Aorta (tissue), 5 donors: Measurements from ENCODE around the gene FAM162B. TPM values are rescaled to one million over a fixed set of nuclear protein-coding genes. Genes with fewer than 3 reads are reported as not detected.
"Not testable (repeated sequence)": the region's sequence is repeated elsewhere in the genome, so short reads cannot be mapped to it uniquely, and the experiment has no call there.

Source experiments
- ATAC-seq: fragments of 200-7000 bp; cut with Tn5 transposase; one replicate; pipeline ENCODE4 v1.9.1; 2022; ENCODE audit warnings: moderate library complexity; ENCODE audit not compliant: low FRiP score
- DNase-seq, 2 donors: peaks; one replicate each; pipeline ENCODE4 v3.0.0-alpha.2; 2020
- H3K27ac ChIP-seq, 2 donors: one replicate each; pipeline ENCODE4 v1.5.1; 2013; ENCODE audit warnings: low read length in 2 of 2, mild to moderate bottlenecking in 2 of 2, moderate library complexity in 2 of 2, control low read depth in 1 of 2, inconsistent platforms in 1 of 2, low read depth in 1 of 2
- H3K27me3 ChIP-seq, 2 donors: one replicate each; pipeline ENCODE4 v1.6.1; 2013; ENCODE audit warnings: control low read depth in 1 of 2, low read length in 1 of 2, mild to moderate bottlenecking in 1 of 2, moderate library complexity in 1 of 2; ENCODE audit not compliant: insufficient read depth in 2 of 2, control insufficient read depth in 1 of 2
- H3K36me3 ChIP-seq, 2 donors: one replicate each; pipeline ENCODE4 v1.6.1; 2013; ENCODE audit warnings: control low read depth in 1 of 2, low read length in 1 of 2, mild to moderate bottlenecking in 1 of 2; ENCODE audit not compliant: insufficient read depth in 2 of 2, control insufficient read depth in 1 of 2
- H3K4me1 ChIP-seq, 2 donors: one replicate each; pipeline ENCODE4 v1.6.1; 2013; ENCODE audit warnings: low read length in 2 of 2, control low read depth in 1 of 2, mild to moderate bottlenecking in 1 of 2, moderate library complexity in 1 of 2; ENCODE audit not compliant: insufficient read depth in 2 of 2, control insufficient read depth in 1 of 2
- H3K4me3 ChIP-seq, 2 donors: one replicate each; pipeline ENCODE4 v1.5.1; 2013; ENCODE audit warnings: low read length in 2 of 2, control low read depth in 1 of 2, mild to moderate bottlenecking in 1 of 2
- H3K9me3 ChIP-seq: one replicate; pipeline ENCODE4 v1.6.1; 2013; ENCODE audit warnings: mild to moderate bottlenecking, low read length; ENCODE audit not compliant: control insufficient read depth
- WGBS, 2 donors: extraction: QIAGEN DNeasy Blood & Tissue Kit; methylation state at CpG; one replicate each; pipeline ENCODE4 v1.1.7; 2013; 5-methylcytosine and 5-hydroxymethylcytosine counted together
- intact Hi-C, 2 donors: fragments of 100-400 bp; cut with DNase I; formaldehyde crosslinking; loops; one replicate each; pipeline versions ENCODE4 v1.14.2 to v1.15.0; 2022
- polyA plus RNA-seq, 2 donors: library from polyadenylated mRNA; stranded (reverse); fragments of 200-250 nt; gene quantifications; one replicate each; pipeline ENCODE4 v1.2.3, GENCODE V29; 2013
- total RNA-seq, 2 donors: library from RNA; stranded (reverse); fragmentation: NEBNext Ultra II Directional; extraction: Animal tissue kit (Norgen Biotek cat#: 25700); gene quantifications; one replicate each; pipeline ENCODE4 v1.2.1, GENCODE V29; 2021
- donor health status: healthy with polysubstance abuse.
- donor health status: Bipolar disorder and iron deficiency.
- donor health status: DM: no; HTN: no; CAD: no.
- donor health status: DM: no; HTN: no; CAD: no.
- donor health status: DM: yes; HTN: yes; CAD: no.

The FAM162B gene
- total and polyA plus RNA-seq, 4 donors: 0.88 to 6.2 (median 3.2) TPM; not detected in 1

GRCh38 chr6:116745176-116745575, 20.3 kb downstream of the FAM162B start:
- H3K4me1 ChIP-seq: no peaks in the 10 kb centered on the region
- H3K4me3 ChIP-seq: no peak overlapping the region
- intact Hi-C loops: no loop called here
- H3K27ac ChIP-seq: no peak overlapping the region
- 56 to 65% methylated on average over 5 of the region's 5 CpGs for WGBS, 2 donors
- no peaks in the 10 kb centered on the region for H3K9me3 ChIP-seq
- ATAC-seq (no peak), DNase-seq (no peak)
- no peaks in the 10 kb centered on the region for H3K27me3 ChIP-seq
- H3K36me3 ChIP-seq: no peaks in the 10 kb centered on the region

GRCh38 chr6:116741571-116741970, 23.9 kb downstream of the FAM162B start:
- peaks cover 1% of the 10 kb centered on the region for H3K9me3 ChIP-seq
- intact Hi-C loops: no loop called here
- H3K4me1 ChIP-seq: no peaks in the 10 kb centered on the region
- ATAC-seq: no peak
- H3K36me3 ChIP-seq: peaks cover 0 to 2% of the 10 kb centered on the region in 2 donors
- no peak overlapping the region for H3K27ac ChIP-seq
- no peak for DNase-seq
- WGBS, 2 donors: 81 to 85% methylated on average over 1 of the region's 1 CpG
- H3K4me3 ChIP-seq: no peak overlapping the region
- no peaks in the 10 kb centered on the region for H3K27me3 ChIP-seq

DNA sequence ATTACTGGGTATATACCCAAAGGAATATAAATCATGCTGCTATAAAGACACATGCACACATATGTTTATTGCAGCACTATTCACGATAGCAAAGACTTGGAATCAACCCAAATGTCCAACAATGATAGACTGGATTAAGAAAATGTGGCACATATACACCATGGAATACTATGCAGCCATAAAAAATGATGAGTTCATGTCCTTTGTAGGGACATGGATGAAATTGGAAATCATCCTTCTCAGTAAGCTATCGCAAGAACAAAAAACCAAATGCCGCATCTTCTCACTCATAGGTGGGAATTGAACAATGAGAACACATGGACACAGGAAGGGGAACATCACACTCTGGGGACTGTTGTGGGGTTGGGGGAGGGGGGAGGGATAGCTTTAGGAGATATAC, 25.0 kb downstream of the FAM162B start:
- H3K27ac ChIP-seq, intact Hi-C loops, H3K9me3 ChIP-seq, ATAC-seq, H3K27me3 ChIP-seq, H3K4me1 ChIP-seq, DNase-seq, H3K4me3 ChIP-seq, H3K36me3 ChIP-seq: not testable (repeated sequence)
- WGBS, 2 donors: 90 to 92% methylated on average over 3 of the region's 3 CpGs

- Histone ChIP-seq H3K4me1 (no peaks in the 10 kb centered on the region), H3K36me3 (peaks cover 0 to 2% of the 10 kb centered on the region in 2 donors), H3K9me3 (peaks cover 1% of the 10 kb centered on the region), H3K27ac (no peak overlapping the region), H3K27me3 (no peaks in the 10 kb centered on the region), H3K4me3 (no peak overlapping the region)
- DNase-seq: no peak
- 89 to 95% methylated on average over 3 of the region's 3 CpGs for WGBS, 2 donors
- ATAC-seq: no peak
- intact Hi-C loops: no loop called here
These were observed 28.5 kb downstream of the FAM162B start for GRCh38 chr6:116737004-116737403.

DNA sequence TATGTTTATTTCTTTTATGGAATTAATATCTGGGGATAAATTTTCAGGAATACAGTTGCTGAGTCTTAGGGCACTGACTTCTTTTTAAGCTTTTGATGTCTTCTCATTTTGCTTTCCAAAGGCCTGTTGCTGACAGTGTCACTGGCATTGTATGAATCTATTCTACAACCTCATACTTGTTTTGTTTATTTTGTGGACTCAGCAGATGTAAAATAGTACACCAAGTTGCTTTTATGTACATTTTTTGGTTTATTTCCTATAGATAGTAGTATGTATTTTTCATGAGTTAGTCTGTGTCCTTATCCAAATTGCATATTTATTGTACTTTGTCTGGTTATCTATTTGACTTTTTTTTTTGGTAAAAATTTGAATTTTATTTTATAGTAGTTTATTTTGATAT, 35.0 kb downstream of the FAM162B start:
- intact Hi-C loops: no loop called here
- no peak for DNase-seq
- Histone ChIP-seq H3K4me3 (no peak overlapping the region), H3K36me3 (no peaks in the 10 kb centered on the region), H3K27ac (no peak overlapping the region), H3K27me3 (no peaks in the 10 kb centered on the region), H3K9me3 (no peaks in the 10 kb centered on the region), H3K4me1 (no peaks in the 10 kb centered on the region)
- ATAC-seq: no peak

DNA sequence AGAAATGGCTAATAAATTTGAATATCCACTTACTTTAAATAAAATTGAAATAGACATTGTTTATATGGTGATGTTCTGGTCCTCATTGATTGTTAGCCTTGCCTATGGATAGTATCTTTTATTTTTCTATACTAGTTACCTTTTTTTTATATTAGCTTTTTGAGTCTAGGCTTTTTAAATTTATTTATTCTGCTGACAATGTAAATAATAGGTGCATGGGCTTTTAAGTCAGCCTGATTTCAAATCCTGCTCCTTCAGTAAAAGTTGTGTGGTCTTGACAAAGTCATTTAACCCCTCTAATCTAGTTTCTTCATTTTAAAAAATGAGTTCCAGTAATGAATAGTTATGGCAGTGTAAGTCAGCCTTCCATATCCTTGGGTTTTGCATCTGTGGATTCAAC, 38.6 kb downstream of the FAM162B start:
- ATAC-seq (no peak), DNase-seq (no peak)
- Histone ChIP-seq H3K27ac (no peak overlapping the region), H3K27me3 (no peaks in the 10 kb centered on the region), H3K4me1 (no peaks in the 10 kb centered on the region), H3K4me3 (no peak overlapping the region), H3K9me3 (no peaks in the 10 kb centered on the region), H3K36me3 (peaks cover 0 to 2% of the 10 kb centered on the region in 2 donors)
- intact Hi-C loops: no loop called here

DNA sequence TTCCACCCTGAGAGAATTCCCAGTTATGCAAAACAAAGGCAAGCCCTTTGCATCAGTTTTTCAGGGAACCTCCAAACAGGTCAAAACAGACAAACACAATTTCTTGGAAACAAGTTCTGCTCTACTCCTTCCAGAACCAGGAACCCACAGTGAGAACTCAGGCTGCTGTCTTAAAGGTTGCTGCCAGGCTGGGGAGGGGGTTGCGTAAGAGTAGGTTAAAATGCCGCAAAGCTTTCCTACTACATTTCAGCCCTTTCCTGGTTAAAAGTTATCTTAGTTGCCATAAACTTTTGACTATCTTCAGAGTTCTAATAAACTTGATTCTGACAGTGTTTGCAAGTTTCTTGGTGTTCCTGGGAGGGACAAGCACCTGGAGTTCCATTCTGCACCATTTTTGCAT, 50.8 kb downstream of the FAM162B start:
- H3K27me3 ChIP-seq: no peaks in the 10 kb centered on the region
- ATAC-seq (no peak), DNase-seq (no peak)
- no peaks in the 10 kb centered on the region for H3K4me1 ChIP-seq
- H3K36me3 ChIP-seq: peaks cover 0 to 2% of the 10 kb centered on the region in 2 donors
- intact Hi-C loops: no loop called here
- H3K27ac ChIP-seq: no peak overlapping the region
- 99 to 100% methylated on average over 2 of the region's 2 CpGs for WGBS, 2 donors
- no peaks in the 10 kb centered on the region for H3K9me3 ChIP-seq
- H3K4me3 ChIP-seq: no peak overlapping the region

GRCh38 chr6:116714296-116714695, 51.2 kb downstream of the FAM162B start:
- no peak for DNase-seq
- H3K36me3 ChIP-seq: peaks cover 0 to 2% of the 10 kb centered on the region in 2 donors
- H3K4me3 ChIP-seq: no peak overlapping the region
- H3K9me3 ChIP-seq: no peaks in the 10 kb centered on the region
- intact Hi-C loops: no loop called here
- H3K4me1 ChIP-seq: no peaks in the 10 kb centered on the region
- ATAC-seq: no peak
- H3K27me3 ChIP-seq: no peaks in the 10 kb centered on the region
- WGBS, 2 donors: 94 to 95% methylated on average over 1 of the region's 1 CpG
- H3K27ac ChIP-seq: no peak overlapping the region

- 90 to 91% methylated on average over 1 of the region's 1 CpG for WGBS, 2 donors
- intact Hi-C loops: no loop called here
- Histone ChIP-seq H3K36me3 (no peaks in the 10 kb centered on the region), H3K27ac (no peak overlapping the region), H3K4me1 (no peaks in the 10 kb centered on the region), H3K9me3 (no peaks in the 10 kb centered on the region), H3K27me3 (peaks cover 0 to 1% of the 10 kb centered on the region in 2 donors), H3K4me3 (no peak overlapping the region)
- DNase-seq (no peak), ATAC-seq (no peak)
These were observed 59.6 kb downstream of the FAM162B start for GRCh38 chr6:116705917-116706316.
